ENCODE data around the gene MPRIP. TPM values are rescaled to one million over a fixed set of nuclear protein-coding genes. Genes with fewer than 3 reads are reported as not detected.
"Not testable (repeated sequence)": the region's sequence is repeated elsewhere in the genome, so short reads cannot be mapped to it uniquely, and the experiment has no call there.

Gene MPRIP
- total and polyA plus RNA-seq, 5 experiments from 2014 or later = 16.9 to 234 (median 28.3) TPM

- Mint-ChIP-seq H3K27ac (peak overlapping the region in 2 of 10 donors; percentile 8 to 53), H3K27me3 (no peaks in the 10 kb centered on the region), H3K4me3 (no peak overlapping the region), H3K4me1 (peaks cover 14 to 44% (median 40%) of the 10 kb centered on the region in 4 donors), H3K9me3 (no peaks in the 10 kb centered on the region), H3K36me3 (peaks cover 6 to 79% (median 16%) of the 10 kb centered on the region in 3 donors)
- DNase-seq = no peak
- POLR2A ChIA-PET = no interaction called here
- ATAC-seq = no peak
Measured at GRCh38 chr17:17151055-17151454, 108.8 kb downstream of the MPRIP start.

- Mint-ChIP-seq H3K4me1 (peaks cover 14 to 41% (median 40%) of the 10 kb centered on the region in 4 donors), H3K9me3 (no peaks in the 10 kb centered on the region), H3K4me3 (no peak overlapping the region), H3K27me3 (no peaks in the 10 kb centered on the region), H3K36me3 (peaks cover 6 to 80% (median 18%) of the 10 kb centered on the region in 3 donors), H3K27ac (peak overlapping the region in 5 of 10 donors; percentile 24 to 73 (median 53))
- no peak for ATAC-seq
- POLR2A ChIA-PET = no interaction called here
- DNase-seq = no peak
Measured at GRCh38 chr17:17151541-17151940, 109.3 kb downstream of the MPRIP start.

DNA sequence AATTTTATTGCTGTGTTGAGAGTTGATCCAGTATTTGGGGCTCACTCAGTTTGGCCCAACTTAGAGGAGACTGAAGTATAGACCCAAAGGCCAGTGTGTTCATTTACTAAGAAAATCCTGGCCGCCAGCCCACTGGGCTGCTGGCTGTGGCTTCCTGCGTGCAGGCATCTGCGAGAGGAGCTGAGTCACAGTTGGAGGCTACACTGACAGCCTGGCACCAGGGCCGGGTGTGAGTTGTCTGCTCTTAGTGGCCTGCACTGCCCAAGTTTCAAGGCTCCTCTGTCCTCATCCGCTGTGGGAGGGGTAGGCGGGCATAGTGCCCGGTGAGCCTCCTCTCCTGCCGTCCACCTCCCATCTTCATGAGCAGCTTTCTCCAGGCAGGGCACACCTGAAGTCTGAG is 109.7 kb downstream of the MPRIP start:
- POLR2A ChIA-PET = no interaction called here
- no peaks in the 10 kb centered on the region for H3K9me3 Mint-ChIP-seq
- peak overlapping the region in 5 of 10 donors; percentile 3 to 80 (median 69) for H3K27ac Mint-ChIP-seq
- peaks cover 6 to 80% (median 22%) of the 10 kb centered on the region in 3 donors for H3K36me3 Mint-ChIP-seq
- H3K4me3 Mint-ChIP-seq = no peak overlapping the region
- DNase-seq = no peak
- no peak for ATAC-seq
- H3K4me1 Mint-ChIP-seq = peaks cover 11 to 40% (median 38%) of the 10 kb centered on the region in 4 donors
- no peaks in the 10 kb centered on the region for H3K27me3 Mint-ChIP-seq

GRCh38 chr17:17152385-17152784 is 110.1 kb downstream of the MPRIP start:
- peaks cover 6 to 80% (median 23%) of the 10 kb centered on the region in 3 donors for H3K36me3 Mint-ChIP-seq
- H3K9me3 Mint-ChIP-seq = no peaks in the 10 kb centered on the region
- DNase-seq (no peak), ATAC-seq (no peak)
- H3K4me3 Mint-ChIP-seq = peak overlapping the region in 2 of 10 donors; percentile 13 to 52
- peak overlapping the region in 8 of 10 donors; percentile 15 to 88 (median 74) for H3K27ac Mint-ChIP-seq
- peaks cover 11 to 40% (median 38%) of the 10 kb centered on the region in 4 donors for H3K4me1 Mint-ChIP-seq
- POLR2A ChIA-PET = no interaction called here
- no peaks in the 10 kb centered on the region for H3K27me3 Mint-ChIP-seq

DNA sequence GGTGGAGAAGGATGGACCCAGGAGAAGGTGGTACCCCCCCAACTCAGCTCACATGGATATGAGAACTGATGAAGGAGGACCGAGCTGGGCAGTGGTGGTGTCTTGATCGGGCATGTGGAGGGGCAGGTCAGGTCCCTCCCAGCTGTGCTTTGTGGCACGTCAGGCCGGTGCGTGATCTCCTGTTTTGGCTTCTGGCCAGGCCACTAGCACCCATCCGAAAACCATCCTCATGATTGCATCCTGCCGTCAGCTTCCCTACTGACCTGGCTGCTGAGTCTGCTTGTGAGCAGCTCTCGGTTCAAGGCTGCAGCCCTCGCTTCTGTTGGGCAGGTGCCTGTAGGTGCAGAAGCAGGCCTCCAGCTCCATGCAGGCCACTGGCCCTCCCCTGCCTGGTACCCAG is 110.8 kb downstream of the MPRIP start:
- Mint-ChIP-seq H3K4me1 (peaks cover 11 to 40% (median 38%) of the 10 kb centered on the region in 4 donors), H3K27ac (peak overlapping the region in 3 of 10 donors; percentile 15 to 80 (median 76)), H3K36me3 (peaks cover 6 to 78% (median 17%) of the 10 kb centered on the region in 3 donors), H3K4me3 (peak overlapping the region in 1 of 10 donors; percentile 14), H3K27me3 (no peaks in the 10 kb centered on the region), H3K9me3 (no peaks in the 10 kb centered on the region)
- DNase-seq = no peak
- POLR2A ChIA-PET = no interaction called here
- no peak for ATAC-seq

DNA sequence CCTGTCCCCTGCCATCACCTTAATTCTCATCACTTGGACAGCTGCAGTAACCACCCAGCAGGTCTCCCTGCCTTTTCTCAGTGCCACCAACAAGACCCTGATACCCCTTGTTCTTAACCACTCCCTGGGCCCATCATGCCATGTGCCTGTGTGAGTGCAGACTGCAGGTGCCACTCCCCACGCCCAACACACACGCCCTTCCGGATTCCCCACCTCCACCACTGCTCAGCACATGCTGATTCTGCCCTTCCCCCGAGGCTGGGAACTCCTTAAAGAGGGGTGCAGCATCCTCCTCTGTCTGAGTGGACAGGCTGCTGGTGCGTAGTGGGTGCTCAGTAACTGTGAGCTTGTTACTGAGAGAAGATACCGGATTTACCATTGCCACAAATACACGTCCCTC is 111.5 kb downstream of the MPRIP start:
- no peak for ATAC-seq
- Mint-ChIP-seq H3K9me3 (no peaks in the 10 kb centered on the region), H3K27me3 (no peaks in the 10 kb centered on the region), H3K4me3 (peak overlapping the region in 5 of 10 donors; percentile 12 to 31 (median 20)), H3K4me1 (peaks cover 11 to 40% (median 38%) of the 10 kb centered on the region in 4 donors), H3K27ac (peak overlapping the region in 9 of 10 donors; percentile 7 to 83 (median 58)), H3K36me3 (peaks cover 6 to 81% (median 15%) of the 10 kb centered on the region in 3 donors)
- no peak for DNase-seq
- POLR2A ChIA-PET = interaction anchor here (0.7 kb wide), 1 partner anchor 22 kb away, joined by 3 read pairs; no protein-coding TSS in a partner anchor

GRCh38 chr17:17154556-17154955 is 112.3 kb downstream of the MPRIP start:
- H3K9me3 Mint-ChIP-seq = no peaks in the 10 kb centered on the region
- peaks cover 6 to 84% (median 15%) of the 10 kb centered on the region in 3 donors for H3K36me3 Mint-ChIP-seq
- DNase-seq (no peak), ATAC-seq (no peak)
- POLR2A ChIA-PET = no interaction called here
- H3K4me3 Mint-ChIP-seq = peak overlapping the region in 4 of 10 donors; percentile 1 to 39 (median 30)
- peak overlapping the region; percentile 20 to 83 (median 61) for H3K27ac Mint-ChIP-seq
- peaks cover 11 to 40% (median 38%) of the 10 kb centered on the region in 4 donors for H3K4me1 Mint-ChIP-seq
- no peaks in the 10 kb centered on the region for H3K27me3 Mint-ChIP-seq

DNA sequence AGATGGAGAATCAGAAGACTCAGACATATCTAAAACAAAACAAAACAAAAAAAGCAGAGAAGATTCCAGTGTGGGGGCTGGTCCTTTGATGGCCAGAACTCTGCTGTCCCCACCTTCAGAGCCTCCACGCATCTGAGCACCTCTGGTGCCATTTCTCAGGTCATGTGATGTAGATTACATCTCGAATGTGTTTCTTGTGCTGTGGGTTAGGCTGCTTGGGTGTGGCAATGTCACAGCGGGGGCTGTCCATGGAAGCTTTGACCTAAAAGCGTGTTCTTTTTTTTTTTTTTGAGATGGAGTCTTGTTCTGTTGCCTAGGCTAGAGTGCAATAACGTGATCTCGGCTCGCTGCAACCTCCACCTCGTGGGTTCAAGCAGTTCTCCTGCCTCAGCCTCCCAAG is 112.7 kb downstream of the MPRIP start:
- ATAC-seq = peak in 1 of 2 donors; percentile 33
- H3K9me3 Mint-ChIP-seq = no peaks in the 10 kb centered on the region
- H3K27ac Mint-ChIP-seq = peak overlapping the region in 9 of 10 donors; percentile 33 to 83 (median 69)
- DNase-seq = no peak
- POLR2A ChIA-PET = interaction anchor here (0.6 kb wide), 1 partner anchor 25 kb away, joined by 3 read pairs; no protein-coding TSS in a partner anchor
- H3K27me3 Mint-ChIP-seq = no peaks in the 10 kb centered on the region
- peaks cover 6 to 85% (median 15%) of the 10 kb centered on the region in 3 donors for H3K36me3 Mint-ChIP-seq
- H3K4me1 Mint-ChIP-seq = peaks cover 11 to 38% (median 37%) of the 10 kb centered on the region in 4 donors
- H3K4me3 Mint-ChIP-seq = peak overlapping the region in 3 of 10 donors; percentile 26 to 39 (median 33)

- H3K9me3 Mint-ChIP-seq = no peaks in the 10 kb centered on the region
- DNase-seq (peak in 1 of 10 donors; percentile 16), ATAC-seq (peak in 1 of 2 donors; percentile 58)
- peaks cover 11 to 38% (median 35%) of the 10 kb centered on the region in 4 donors for H3K4me1 Mint-ChIP-seq
- peak overlapping the region in 1 of 10 donors; percentile 18 for H3K4me3 Mint-ChIP-seq
- no peaks in the 10 kb centered on the region for H3K27me3 Mint-ChIP-seq
- POLR2A ChIA-PET = interaction anchor here (0.6 to 1.1 kb wide), 3 partner anchors 24 to 80 kb away, joined by 3 read pairs; partner anchors contain the start of gene PLD6
- peak overlapping the region in 7 of 10 donors; percentile 6 to 83 (median 41) for H3K27ac Mint-ChIP-seq
- peaks cover 6 to 83% (median 15%) of the 10 kb centered on the region in 3 donors for H3K36me3 Mint-ChIP-seq
Measured at GRCh38 chr17:17155568-17155967, 113.3 kb downstream of the MPRIP start.

DNA sequence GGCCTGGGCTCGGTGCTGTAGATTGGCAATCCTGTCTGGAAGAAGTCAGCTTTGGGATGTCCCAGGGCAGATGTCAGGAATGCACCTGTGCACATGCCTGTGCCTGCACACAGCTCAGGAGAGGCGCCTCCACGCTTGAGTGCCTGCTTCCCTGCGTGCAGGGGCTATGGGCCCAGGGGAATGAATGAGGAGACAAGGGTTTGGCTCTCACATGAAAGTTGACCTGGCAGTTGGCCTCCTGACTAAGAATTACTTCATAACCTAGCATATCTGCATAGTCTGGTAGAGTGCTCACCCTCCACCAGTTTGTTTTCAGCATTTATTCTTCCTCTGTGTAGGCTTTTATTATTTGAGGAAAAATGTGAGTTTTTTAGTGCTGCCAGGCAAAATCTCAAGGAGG is 113.8 kb downstream of the MPRIP start:
- DNase-seq (no peak), ATAC-seq (no peak)
- H3K9me3 Mint-ChIP-seq = no peaks in the 10 kb centered on the region
- no peaks in the 10 kb centered on the region for H3K27me3 Mint-ChIP-seq
- H3K27ac Mint-ChIP-seq = peak overlapping the region in 1 of 10 donors; percentile 74
- H3K4me1 Mint-ChIP-seq = peaks cover 11 to 38% (median 34%) of the 10 kb centered on the region in 4 donors
- peaks cover 6 to 83% (median 15%) of the 10 kb centered on the region in 3 donors for H3K36me3 Mint-ChIP-seq
- POLR2A ChIA-PET = interaction anchor here (0.7 to 1.1 kb wide), 2 partner anchors 50 to 79 kb away, joined by 3 read pairs; partner anchors contain the start of gene PLD6
- no peak overlapping the region for H3K4me3 Mint-ChIP-seq

GRCh38 chr17:17156511-17156910 is 114.3 kb downstream of the MPRIP start:
- DNase-seq (no peak), ATAC-seq (no peak)
- H3K9me3 Mint-ChIP-seq = no peaks in the 10 kb centered on the region
- peak overlapping the region in 3 of 10 donors; percentile 31 to 74 (median 56) for H3K27ac Mint-ChIP-seq
- H3K4me1 Mint-ChIP-seq = peaks cover 11 to 38% (median 34%) of the 10 kb centered on the region in 4 donors
- POLR2A ChIA-PET = interaction anchor here (0.6 to 1.1 kb wide), 2 partner anchors 22 to 79 kb away, joined by 3 to 6 read pairs; no protein-coding TSS in a partner anchor
- peaks cover 6 to 84% (median 16%) of the 10 kb centered on the region in 3 donors for H3K36me3 Mint-ChIP-seq
- H3K27me3 Mint-ChIP-seq = no peaks in the 10 kb centered on the region
- H3K4me3 Mint-ChIP-seq = no peak overlapping the region

DNA sequence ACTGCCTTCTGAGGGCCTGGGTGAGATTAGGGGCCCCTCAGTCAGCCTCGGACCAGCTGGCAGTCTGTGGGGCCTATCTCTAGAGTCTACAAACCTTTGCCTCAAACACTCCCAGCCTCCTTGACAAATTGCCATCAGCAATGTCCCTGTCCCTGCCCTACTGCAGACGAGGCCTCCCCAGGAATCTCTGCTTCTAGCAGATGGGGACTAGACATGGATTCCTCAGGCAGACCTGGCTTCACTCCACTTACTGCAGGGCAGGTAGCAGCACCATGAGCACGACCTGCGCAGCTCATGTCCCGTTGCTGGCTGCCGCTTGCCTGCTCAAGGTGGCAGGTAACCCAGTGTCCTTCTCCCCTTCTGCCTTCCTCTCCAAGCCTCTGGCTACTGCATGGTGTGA is 114.8 kb downstream of the MPRIP start:
- POLR2A ChIA-PET = interaction anchor here (0.6 kb wide), 1 partner anchor 22 kb away, joined by 6 read pairs; no protein-coding TSS in a partner anchor
- Mint-ChIP-seq H3K27me3 (no peaks in the 10 kb centered on the region), H3K27ac (peak overlapping the region in 1 of 10 donors; percentile 74), H3K4me3 (no peak overlapping the region), H3K9me3 (no peaks in the 10 kb centered on the region), H3K4me1 (peaks cover 11 to 38% (median 32%) of the 10 kb centered on the region in 4 donors), H3K36me3 (peaks cover 6 to 86% (median 20%) of the 10 kb centered on the region in 3 donors)
- DNase-seq = no peak
- no peak for ATAC-seq

GRCh38 chr17:17158506-17158905 is 116.2 kb downstream of the MPRIP start:
- Mint-ChIP-seq H3K36me3 (peaks cover 6 to 91% (median 23%) of the 10 kb centered on the region in 3 donors), H3K4me1 (peaks cover 8 to 29% (median 21%) of the 10 kb centered on the region in 4 donors)
- POLR2A ChIA-PET, DNase-seq, H3K9me3 Mint-ChIP-seq, ATAC-seq, H3K27me3 Mint-ChIP-seq, H3K4me3 Mint-ChIP-seq, H3K27ac Mint-ChIP-seq: not testable (repeated sequence)

Measured in naive thymus-derived CD8-positive, alpha-beta T cell (primary cell).